ENCODE results near the gene SH3PXD2B.

DNA sequence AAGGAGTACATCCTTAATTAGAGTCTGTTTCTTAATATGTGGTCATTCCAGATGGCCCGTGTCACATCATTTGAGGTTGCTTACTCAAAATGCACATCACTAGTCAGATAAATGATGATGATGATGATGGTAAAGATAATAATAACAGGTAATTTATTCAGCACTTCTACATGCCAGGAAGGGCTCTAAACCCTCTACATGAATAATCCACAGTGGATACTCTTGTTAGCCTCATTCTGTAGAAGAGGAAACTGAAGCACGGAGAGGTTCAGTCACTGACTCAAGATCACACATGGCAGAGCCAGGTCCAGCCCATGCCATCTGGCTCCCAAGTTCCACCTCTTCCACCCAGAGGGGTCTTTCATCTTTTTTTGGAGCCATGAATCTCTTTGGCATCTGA, 11.7 kb downstream of the SH3PXD2B start:
- TF ChIP-seq, protein P1, sequence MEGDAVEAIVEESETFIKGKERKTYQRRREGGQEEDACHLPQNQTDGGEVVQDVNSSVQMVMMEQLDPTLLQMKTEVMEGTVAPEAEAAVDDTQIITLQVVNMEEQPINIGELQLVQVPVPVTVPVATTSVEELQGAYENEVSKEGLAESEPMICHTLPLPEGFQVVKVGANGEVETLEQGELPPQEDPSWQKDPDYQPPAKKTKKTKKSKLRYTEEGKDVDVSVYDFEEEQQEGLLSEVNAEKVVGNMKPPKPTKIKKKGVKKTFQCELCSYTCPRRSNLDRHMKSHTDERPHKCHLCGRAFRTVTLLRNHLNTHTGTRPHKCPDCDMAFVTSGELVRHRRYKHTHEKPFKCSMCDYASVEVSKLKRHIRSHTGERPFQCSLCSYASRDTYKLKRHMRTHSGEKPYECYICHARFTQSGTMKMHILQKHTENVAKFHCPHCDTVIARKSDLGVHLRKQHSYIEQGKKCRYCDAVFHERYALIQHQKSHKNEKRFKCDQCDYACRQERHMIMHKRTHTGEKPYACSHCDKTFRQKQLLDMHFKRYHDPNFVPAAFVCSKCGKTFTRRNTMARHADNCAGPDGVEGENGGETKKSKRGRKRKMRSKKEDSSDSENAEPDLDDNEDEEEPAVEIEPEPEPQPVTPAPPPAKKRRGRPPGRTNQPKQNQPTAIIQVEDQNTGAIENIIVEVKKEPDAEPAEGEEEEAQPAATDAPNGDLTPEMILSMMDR (IDR thresholded peaks at IDR 0.05) = no peak
- no peak for TF ChIP-seq POLR2A (IDR thresholded peaks at IDR 0.05)

Measured in thyroid gland (tissue), 4 donors.